Panc1 (cell line): ENCODE results near the gene CRTAC1. TPM values are rescaled to one million over a fixed set of nuclear protein-coding genes. Genes with fewer than 3 reads are reported as not detected.

Experiments
- ATAC-seq: fragments of 200-7000 bp; cut with Tn5 transposase; 2 replicates; pipeline ENCODE4 v1.9.1; 2020; ENCODE audit warnings: mild to moderate bottlenecking, moderate library complexity
- BruUV-seq: library from RNA; stranded (reverse); fragments of 400-500 nt; replicated peaks from 2 replicates; lab custom pipeline; 2021; lab: Mats Ljungman, UMichigan
- CTCF ChIA-PET: fragments of 300-600 bp; sonication (Branson Sonifier 250); formaldehyde crosslinking; loops from one replicate; lab custom pipeline; 2022; ENCODE audit warnings: antibody characterized with exemption; lab: Charles Lee
- POLR2A ChIA-PET: fragments of 300-600 bp; sonication (Branson Sonifier 250); formaldehyde crosslinking; loops from one replicate; lab custom pipeline; 2022; ENCODE audit warnings: antibody characterized with exemption; lab: Charles Lee
- DNase-seq: peaks from one replicate; pipeline ENCODE4 v3.0.0-alpha.2; 2010; ENCODE audit warnings: low read depth, low spot score
- H3K27ac ChIP-seq: 2 replicates; pipeline ENCODE4 v1.5.1; 2011; ENCODE audit warnings: mild to moderate bottlenecking, low read length, inconsistent platforms
- H3K27me3 ChIP-seq: fragments of 200-500 bp; sonication (Bioruptor generic); 2 replicates; pipeline ENCODE4 v1.6.0; 2014; ENCODE audit warnings: low read length, inconsistent platforms; ENCODE audit not compliant: control insufficient read depth, insufficient read depth
- H3K36me3 ChIP-seq: fragments of 200-500 bp; sonication (Bioruptor generic); 2 replicates; pipeline ENCODE4 v1.5.1; 2014; ENCODE audit warnings: inconsistent platforms, mild to moderate bottlenecking, low read length, moderate library complexity; ENCODE audit not compliant: control insufficient read depth, insufficient read depth
- H3K4me1 ChIP-seq: 2 replicates; pipeline ENCODE4 v1.5.1; 2011; ENCODE audit warnings: inconsistent platforms, mild to moderate bottlenecking, low read length, moderate library complexity; ENCODE audit not compliant: control insufficient read depth, insufficient read depth
- H3K4me3 ChIP-seq, 2 experiments: 2 replicates each; pipeline ENCODE4 v1.5.1; 2011 to 2012; ENCODE audit warnings: low read depth in 2 of 2, low read length in 2 of 2, mild to moderate bottlenecking in 2 of 2, inconsistent platforms in 1 of 2, moderate library complexity in 1 of 2
- H3K9me3 ChIP-seq: fragments of 200-500 bp; sonication (Bioruptor generic); 2 replicates; pipeline ENCODE4 v1.5.1; 2014; ENCODE audit warnings: low read depth, mild to moderate bottlenecking, inconsistent platforms, low read length, moderate library complexity; ENCODE audit not compliant: control insufficient read depth, insufficient read depth
- CTCF ChIP-seq: fragments of 450-650 bp; IDR thresholded peaks from 2 replicates; pipeline ENCODE4 v1.5.1; 2017; ENCODE audit warnings: mild to moderate bottlenecking
- POLR2AphosphoS5 ChIP-seq: IDR thresholded peaks from 2 replicates; pipeline ENCODE4 v1.6.1; 2012; ENCODE audit warnings: mild to moderate bottlenecking, low read depth, low read length, moderate library complexity
- REST ChIP-seq, 2 experiments: IDR thresholded peaks; 2 replicates each; pipeline ENCODE4 v1.6.1; 2011 to 2012; ENCODE audit warnings: low read depth in 2 of 2, control low read depth in 1 of 2, low read length in 1 of 2, mild to moderate bottlenecking in 1 of 2, moderate library complexity in 1 of 2; ENCODE audit not compliant: insufficient read depth in 1 of 2
- TCF7L2 ChIP-seq: IDR thresholded peaks from 2 replicates; pipeline ENCODE4 v1.6.1; 2011; ENCODE audit warnings: mild to moderate bottlenecking, low read depth, low read length, inconsistent platforms
- in situ Hi-C: cut with HindIII; loops from 2 replicates; pipeline ENCODE4 v1.10.0; 2016; ENCODE audit warnings: low sequenced_read_pairs, low pct_unique_long_range_greater_than_20kb
- intact Hi-C: fragments of 100-400 bp; cut with micrococcal nuclease; formaldehyde crosslinking; loops from one replicate; pipeline ENCODE4 v1.10.0; 2022; ENCODE audit not compliant: unreplicated experiment
- total RNA-seq: library from RNA; stranded (reverse); gene quantifications from one replicate; pipeline ENCODE4 v1.2.1, GENCODE V29; 2021; ENCODE audit not compliant: unreplicated experiment

CRTAC1 gene
- total RNA-seq, 1 experiment from 2014 or later: 0.23 TPM

DNA sequence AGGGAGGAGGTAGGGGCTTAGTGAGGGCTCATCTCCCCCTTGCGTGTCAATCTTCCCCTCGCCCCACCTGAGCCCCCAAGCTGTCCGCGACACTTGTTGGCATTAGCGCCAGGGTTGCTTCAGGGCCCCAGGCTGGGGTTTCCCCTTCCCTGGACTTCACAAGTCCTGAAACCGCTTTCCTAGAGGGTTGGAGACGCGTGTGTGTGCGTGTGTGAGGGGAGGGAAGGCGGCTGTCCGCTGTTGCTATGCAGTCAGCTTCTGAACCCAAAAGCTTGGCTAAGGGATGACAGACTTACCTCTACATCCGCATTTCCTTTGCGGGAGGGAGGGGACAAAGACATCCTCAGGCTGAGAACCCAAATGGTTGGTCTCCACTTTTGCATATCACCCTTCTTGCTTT, 180.0 kb downstream of the CRTAC1 start:
- TF ChIP-seq CTCF (no peak), REST (IDR thresholded peaks at IDR 0.05; ENCODE audit: insufficient read depth in 1 of 2, low read depth in 2 of 2, low read length in 1 of 2) (0 out of 4 replicates have a peak, but pooled peaks of 1 of the 2 experiments have one; percentile 65)
- Histone ChIP-seq H3K4me3 (peak overlapping the region in 1 of 2 experiments; percentile 8; a peak in 1 of 4 replicates), H3K36me3 (no peaks in the 10 kb centered on the region), H3K27ac (no peak overlapping the region), H3K9me3 (no peaks in the 10 kb centered on the region), H3K27me3 (peaks cover 15% of the 10 kb centered on the region), H3K4me1 (no peaks in the 10 kb centered on the region)
- in situ Hi-C loops (no loop called here), intact Hi-C loops (no loop called here)
- ATAC-seq (no peak), DNase-seq (no peak)
- no TSS peak for BruUV-seq
- ChIA-PET POLR2A (interaction anchor here (0.7 kb wide), 1 partner anchor 32 kb away, joined by 9 read pairs; no protein-coding TSS in a partner anchor), CTCF (interaction anchor here (0.7 to 1.2 kb wide), 2 partner anchors 19 to 947 kb away, joined by 4 to 6 read pairs; no protein-coding TSS in a partner anchor)

DNA sequence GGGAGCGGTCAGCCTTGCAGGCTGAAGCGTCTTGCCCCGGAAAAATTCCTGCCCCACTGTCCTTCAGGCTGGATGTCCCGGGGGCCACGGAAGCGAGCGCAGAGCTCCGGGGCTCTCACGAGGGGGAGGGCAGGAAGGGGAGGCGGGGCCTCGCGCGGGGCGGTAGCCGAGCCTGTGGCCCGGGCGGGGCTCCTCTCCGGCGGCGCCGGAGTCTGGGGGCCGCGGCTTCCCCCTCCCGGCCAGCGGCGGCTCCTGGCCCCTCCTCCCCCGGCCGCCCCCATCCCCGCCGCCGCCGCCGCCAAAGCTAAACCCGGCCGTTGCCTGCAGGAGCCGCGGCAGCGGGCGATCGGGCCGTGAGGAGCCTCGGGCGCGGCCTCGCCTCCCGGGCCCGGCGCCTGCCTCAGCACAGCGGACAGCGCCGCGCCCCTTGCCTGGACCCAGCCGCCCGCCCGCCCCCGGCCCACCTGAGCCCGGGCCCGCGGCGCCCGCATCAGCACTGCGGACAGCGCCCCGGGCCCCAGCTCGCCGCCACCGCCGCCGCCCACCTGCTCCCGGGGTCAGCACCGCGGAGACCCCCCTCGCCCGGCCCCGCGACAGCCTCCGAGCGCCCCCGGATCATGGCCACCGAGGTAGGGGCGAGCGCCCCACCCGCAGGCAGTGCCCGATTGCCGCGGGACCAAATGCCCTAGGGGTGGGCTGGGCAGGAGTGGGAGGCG, 180.6 kb downstream of the CRTAC1 start, which contains the start of gene GOLGA7B:
TSS of gene GOLGA7B (plus strand) at position 157 of the 716 bp plus-strand sequence. CDS start at position 618, 461 bp downstream.
- peak; percentile 72 to 84; a peak in 3 of 4 replicates for TF ChIP-seq REST (IDR thresholded peaks at IDR 0.05; ENCODE audit: insufficient read depth in 1 of 2, low read depth in 2 of 2, low read length in 1 of 2)
- no peak for TF ChIP-seq POLR2AphosphoS5
- no peak for TF ChIP-seq CTCF
- TF ChIP-seq TCF7L2: no peak
- DNase-seq (no peak), ATAC-seq (peak; percentile 89)
- peak within 1 kb of the TSS; percentile 39 to 62 for H3K4me3 ChIP-seq
- H3K27ac ChIP-seq: no peak within 1 kb of the TSS
- H3K27me3 ChIP-seq: peaks cover 12% of the 10 kb centered on the region
- no peaks in the 10 kb centered on the region for H3K4me1 ChIP-seq
- ChIA-PET CTCF (interaction anchor here (0.6 to 1.2 kb wide), 4 partner anchors 19 to 947 kb away, joined by 3 to 6 read pairs (median 4); no protein-coding TSS in a partner anchor), POLR2A (interaction anchor here (0.6 to 0.7 kb wide), 5 partner anchors 32 to 464 kb away, joined by 3 to 11 read pairs (median 6); no protein-coding TSS in a partner anchor)
- H3K9me3 ChIP-seq: no peaks in the 10 kb centered on the region
- in situ Hi-C loops (no loop called here), intact Hi-C loops (no loop called here)
- H3K36me3 ChIP-seq: no peaks in the 10 kb centered on the region
- BruUV-seq: no TSS peak
